ENCODE data around the gene AP4E1. TPM values are rescaled to one million over a fixed set of nuclear protein-coding genes. Genes with fewer than 3 reads are reported as not detected.
"Not testable (repeated sequence)": the region's sequence is repeated elsewhere in the genome, so short reads cannot be mapped to it uniquely, and the experiment has no call there.

AP4E1 gene
- total RNA-seq, 2 donors from 2014 or later: 6.1 to 9.2 TPM

GRCh38 chr15:50893976-50894375 lies 14.5 kb upstream of the AP4E1 start:
- H3K9me3 ChIP-seq: no peaks in the 10 kb centered on the region
- intact Hi-C loops (cut with DNase I): no loop called here
- WGBS: 98% methylated on average over 3 of the region's 3 CpGs
- no peak overlapping the region for H3K27ac ChIP-seq
- H3K36me3 ChIP-seq: no peaks in the 10 kb centered on the region
- H3K27me3 ChIP-seq (replicated peaks; ENCODE audit: insufficient read depth): no peaks in the 10 kb centered on the region
- no peaks in the 10 kb centered on the region for H3K4me1 ChIP-seq (replicated peaks)
- no peak for TF ChIP-seq CTCF (IDR thresholded peaks at IDR 0.05)
- TF ChIP-seq POLR2A (IDR thresholded peaks at IDR 0.05): no peak
- no peak for TF ChIP-seq POLR2AphosphoS5 (IDR thresholded peaks at IDR 0.05)
- H3K4me3 ChIP-seq: no peak overlapping the region
- no peak for DNase-seq (ENCODE audit: low spot score)

- H3K27ac ChIP-seq; H3K4me3 ChIP-seq; H3K36me3 ChIP-seq; H3K27me3 ChIP-seq (replicated peaks; ENCODE audit: insufficient read depth); intact Hi-C loops (cut with DNase I); H3K4me1 ChIP-seq (replicated peaks); DNase-seq (ENCODE audit: low spot score); H3K9me3 ChIP-seq: not testable (repeated sequence)
- WGBS: 98% methylated on average over 8 of the region's 8 CpGs
These were observed 7.1 kb upstream of the AP4E1 start for GRCh38 chr15:50901390-50901789.

- TF ChIP-seq POLR2AphosphoS5 (IDR thresholded peaks at IDR 0.05): no peak
- no peak for TF ChIP-seq CTCF (IDR thresholded peaks at IDR 0.05)
- no peak for TF ChIP-seq POLR2A (IDR thresholded peaks at IDR 0.05)
- no peak overlapping the region for H3K27ac ChIP-seq
- intact Hi-C loops (cut with DNase I): no loop called here
- H3K4me3 ChIP-seq: no peak overlapping the region
- no peaks in the 10 kb centered on the region for H3K9me3 ChIP-seq
- no peak for DNase-seq (ENCODE audit: low spot score)
- H3K4me1 ChIP-seq (replicated peaks): no peaks in the 10 kb centered on the region
- H3K27me3 ChIP-seq (replicated peaks; ENCODE audit: insufficient read depth): no peaks in the 10 kb centered on the region
- H3K36me3 ChIP-seq: no peaks in the 10 kb centered on the region
These were observed 4.3 kb upstream of the AP4E1 start for GRCh38 chr15:50904211-50904610.

GRCh38 chr15:50905055-50905454 lies 3.4 kb upstream of the AP4E1 start:
- Histone ChIP-seq H3K4me3 (no peak overlapping the region), H3K4me1 (replicated peaks) (no peaks in the 10 kb centered on the region), H3K36me3 (no peaks in the 10 kb centered on the region), H3K27me3 (replicated peaks; ENCODE audit: insufficient read depth) (no peaks in the 10 kb centered on the region), H3K27ac (no peak overlapping the region), H3K9me3 (no peaks in the 10 kb centered on the region)
- WGBS: 92% methylated on average over 4 of the region's 4 CpGs
- intact Hi-C loops (cut with DNase I): loop anchor here (5.0 kb wide), 1 partner anchor 218 kb away; the partner anchor contains the start of gene TRPM7
- no peak for DNase-seq (ENCODE audit: low spot score)
- no peak for TF ChIP-seq POLR2AphosphoS5 (IDR thresholded peaks at IDR 0.05)
- TF ChIP-seq CTCF (IDR thresholded peaks at IDR 0.05): no peak
- TF ChIP-seq POLR2A (IDR thresholded peaks at IDR 0.05): no peak

- no peaks in the 10 kb centered on the region for H3K4me1 ChIP-seq (replicated peaks)
- no peak for DNase-seq (ENCODE audit: low spot score)
- 66% methylated on average over 16 of the region's 16 CpGs for WGBS
- H3K27ac ChIP-seq: peak overlapping the region in 1 of 2 donors; percentile 84
- intact Hi-C loops (cut with DNase I): loop anchor here (5.0 kb wide), 1 partner anchor 220 kb away; the partner anchor contains the start of gene TRPM7
- H3K36me3 ChIP-seq: no peaks in the 10 kb centered on the region
- H3K4me3 ChIP-seq: peak overlapping the region; percentile 91 to 94
- H3K27me3 ChIP-seq (replicated peaks; ENCODE audit: insufficient read depth): no peaks in the 10 kb centered on the region
- H3K9me3 ChIP-seq: no peaks in the 10 kb centered on the region
- TF ChIP-seq CTCF (IDR thresholded peaks at IDR 0.05) (no peak), POLR2A (IDR thresholded peaks at IDR 0.05) (no peak), POLR2AphosphoS5 (IDR thresholded peaks at IDR 0.05) (no peak)
These were observed 1.4 kb upstream of the AP4E1 start for GRCh38 chr15:50906954-50907600.
